Cardiac muscle cell (in vitro differentiated cells and primary cell): ENCODE measurements around the gene CHMP5. TPM values are rescaled to one million over a fixed set of nuclear protein-coding genes. Genes with fewer than 3 reads are reported as not detected.

ENCODE experiments used
- DNase-seq, 2 donors: peaks; one replicate each; pipeline versions ENCODE4 v3.0.0 to v3.0.0-alpha.2; 2010 to 2017; ENCODE audit warnings: low read depth in 1 of 2, low spot score in 1 of 2
- H3K27ac ChIP-seq: fragments of 200-600 bp; sonication (generic); 2 replicates; pipeline ENCODE4 v1.5.1; 2016
- H3K27me3 ChIP-seq: fragments of 200-600 bp; sonication (generic); 2 replicates; pipeline ENCODE4 v1.6.0; 2016; ENCODE audit warnings: control low read depth
- H3K36me3 ChIP-seq: fragments of 200-600 bp; sonication (generic); 2 replicates; pipeline ENCODE4 v1.5.1; 2016; ENCODE audit warnings: control low read depth
- H3K4me1 ChIP-seq: fragments of 200-600 bp; sonication (generic); 2 replicates; pipeline ENCODE4 v1.8.1; 2017; ENCODE audit warnings: low read depth, mild to moderate bottlenecking, mixed run types
- H3K4me3 ChIP-seq: fragments of 200-600 bp; sonication (generic); 2 replicates; pipeline ENCODE4 v1.5.1; 2016; ENCODE audit warnings: mild to moderate bottlenecking
- H3K9me3 ChIP-seq: fragments of 200-600 bp; sonication (generic); 2 replicates; pipeline ENCODE4 v1.5.1; 2017; ENCODE audit warnings: low read depth, mild to moderate bottlenecking, control low read depth
- polyA plus RNA-seq: library from polyadenylated mRNA; unstranded; fragments of >200 nt; fragmentation: Nextera tagmentation; extraction: Ambion mirVana; gene quantifications from 2 replicates; pipeline ENCODE4 v1.2.1, GENCODE V29; 2016
- total RNA-seq: library from RNA; depleted of rRNA; stranded (reverse); fragments of >200 nt; gene quantifications from 2 replicates; pipeline ENCODE4 v1.2.3, GENCODE V29; 2016
- TF ChIP-seq, protein P1 (sequence below): IDR thresholded peaks from 2 replicates; pipeline ENCODE4 v1.5.1; 2012; ENCODE audit warnings: low read depth, mild to moderate bottlenecking, low read length

The CHMP5 gene
- total and polyA plus RNA-seq, 2 experiments from 2014 or later, result 75.5 to 99.5 TPM

DNA sequence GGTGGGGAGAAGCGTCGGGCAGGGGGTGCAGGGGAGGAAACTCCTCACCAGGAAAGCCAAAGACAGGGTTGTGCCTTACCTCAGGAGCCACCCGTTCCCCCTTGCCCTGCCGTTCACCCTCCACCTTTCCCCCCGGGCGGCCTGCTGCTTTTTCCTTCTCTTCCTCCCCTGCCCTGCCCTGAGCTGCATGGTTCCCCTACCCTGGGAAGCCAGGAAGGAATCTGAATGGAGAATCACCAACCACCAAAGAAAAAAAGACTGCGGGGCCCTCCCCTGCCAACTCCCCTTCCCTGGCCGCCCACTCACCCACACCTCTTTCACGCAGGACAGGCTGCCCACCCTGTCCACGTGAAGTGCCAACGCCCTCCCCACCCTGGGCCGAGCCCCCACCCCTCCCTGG is 24.6 kb downstream of the CHMP5 start:
- H3K4me1 ChIP-seq, result peaks cover 4% of the 10 kb centered on the region
- H3K27me3 ChIP-seq, result no peaks in the 10 kb centered on the region
- no peaks in the 10 kb centered on the region for H3K9me3 ChIP-seq
- TF ChIP-seq, protein P1, sequence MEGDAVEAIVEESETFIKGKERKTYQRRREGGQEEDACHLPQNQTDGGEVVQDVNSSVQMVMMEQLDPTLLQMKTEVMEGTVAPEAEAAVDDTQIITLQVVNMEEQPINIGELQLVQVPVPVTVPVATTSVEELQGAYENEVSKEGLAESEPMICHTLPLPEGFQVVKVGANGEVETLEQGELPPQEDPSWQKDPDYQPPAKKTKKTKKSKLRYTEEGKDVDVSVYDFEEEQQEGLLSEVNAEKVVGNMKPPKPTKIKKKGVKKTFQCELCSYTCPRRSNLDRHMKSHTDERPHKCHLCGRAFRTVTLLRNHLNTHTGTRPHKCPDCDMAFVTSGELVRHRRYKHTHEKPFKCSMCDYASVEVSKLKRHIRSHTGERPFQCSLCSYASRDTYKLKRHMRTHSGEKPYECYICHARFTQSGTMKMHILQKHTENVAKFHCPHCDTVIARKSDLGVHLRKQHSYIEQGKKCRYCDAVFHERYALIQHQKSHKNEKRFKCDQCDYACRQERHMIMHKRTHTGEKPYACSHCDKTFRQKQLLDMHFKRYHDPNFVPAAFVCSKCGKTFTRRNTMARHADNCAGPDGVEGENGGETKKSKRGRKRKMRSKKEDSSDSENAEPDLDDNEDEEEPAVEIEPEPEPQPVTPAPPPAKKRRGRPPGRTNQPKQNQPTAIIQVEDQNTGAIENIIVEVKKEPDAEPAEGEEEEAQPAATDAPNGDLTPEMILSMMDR, result no peak
- peak overlapping the region; percentile 96 for H3K27ac ChIP-seq
- DNase-seq, result peak in 1 of 2 donors; percentile 20
- H3K36me3 ChIP-seq, result no peaks in the 10 kb centered on the region
- H3K4me3 ChIP-seq, result peak overlapping the region; percentile 61

DNA sequence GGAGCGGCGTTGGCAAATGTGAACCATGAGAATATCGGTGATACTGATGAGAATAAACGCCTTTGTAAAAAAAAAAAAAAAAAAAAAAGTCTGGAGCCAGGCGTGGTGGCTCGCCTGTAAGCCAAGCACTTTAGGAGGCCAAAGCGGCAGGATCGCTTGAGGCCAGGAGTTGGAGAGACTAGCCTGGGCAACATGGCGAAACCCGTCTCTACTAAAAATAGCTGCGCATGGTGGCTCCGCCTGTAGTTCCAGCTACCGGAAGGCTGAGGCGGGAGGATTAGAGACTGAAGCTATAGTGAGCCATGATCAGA is 25.0 kb downstream of the CHMP5 start:
- TF ChIP-seq, protein P1, result no peak
- no peak for DNase-seq
- no peaks in the 10 kb centered on the region for H3K36me3 ChIP-seq

DNA sequence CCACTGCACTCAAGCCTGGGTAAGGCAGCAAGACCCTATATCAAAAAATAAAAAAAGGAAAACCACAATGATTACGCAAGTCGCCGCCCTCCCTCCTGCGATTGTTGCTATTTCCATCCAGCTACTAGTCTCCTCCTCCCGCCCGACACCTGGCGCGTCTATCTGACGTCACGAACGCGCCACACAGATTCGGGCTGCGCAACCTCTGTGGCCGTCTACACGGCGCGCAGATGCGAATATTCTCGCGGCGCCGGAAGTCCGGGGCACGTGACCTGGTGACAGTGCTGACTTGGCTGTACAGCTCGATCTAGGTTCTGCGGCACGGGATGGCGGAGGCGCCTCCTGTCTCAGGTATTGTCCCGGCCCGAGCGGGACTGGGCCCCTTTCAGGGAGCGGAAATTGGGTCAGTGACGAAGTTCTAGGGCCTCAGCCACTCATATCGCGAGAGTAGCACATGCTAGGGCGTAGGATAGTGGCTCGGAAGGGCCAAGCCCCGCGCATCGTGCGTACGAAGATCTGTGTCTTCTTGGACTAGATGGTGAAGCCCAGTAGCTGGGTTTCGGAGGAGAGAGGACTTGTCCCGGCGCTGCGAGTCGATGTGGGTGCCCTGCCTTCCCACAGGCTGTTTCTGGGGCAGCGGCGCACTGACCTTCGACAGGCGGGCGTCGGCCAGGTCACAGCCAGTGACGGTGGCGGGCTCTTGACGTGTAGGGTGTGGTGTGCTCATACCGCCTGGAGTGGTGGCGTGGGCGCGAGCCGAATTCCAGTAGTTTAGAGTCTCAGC is 25.6 kb downstream of the CHMP5 start, which contains the start of gene NFX1:
TSS of gene NFX1 (plus strand) at position 270 of the 784 bp plus-strand sequence. CDS start at position 327, 57 bp downstream.
- peak; percentile 98 to 100 for DNase-seq
- Histone ChIP-seq H3K4me1 (peaks cover 4% of the 10 kb centered on the region), H3K36me3 (peaks cover 5% of the 10 kb centered on the region), H3K27ac (peak within 1 kb of the TSS; percentile 96), H3K9me3 (no peaks in the 10 kb centered on the region), H3K27me3 (no peaks in the 10 kb centered on the region), H3K4me3 (peak within 1 kb of the TSS; percentile 61)
- TF ChIP-seq, protein P1, result no peak

More for the DNA sequence above, 25.0 kb downstream of the CHMP5 start:
- Histone ChIP-seq H3K27ac (peak overlapping the region; percentile 96), H3K4me3 (peak overlapping the region; percentile 61), H3K9me3 (no peaks in the 10 kb centered on the region), H3K4me1 (peaks cover 4% of the 10 kb centered on the region), H3K27me3 (no peaks in the 10 kb centered on the region)

DNA sequence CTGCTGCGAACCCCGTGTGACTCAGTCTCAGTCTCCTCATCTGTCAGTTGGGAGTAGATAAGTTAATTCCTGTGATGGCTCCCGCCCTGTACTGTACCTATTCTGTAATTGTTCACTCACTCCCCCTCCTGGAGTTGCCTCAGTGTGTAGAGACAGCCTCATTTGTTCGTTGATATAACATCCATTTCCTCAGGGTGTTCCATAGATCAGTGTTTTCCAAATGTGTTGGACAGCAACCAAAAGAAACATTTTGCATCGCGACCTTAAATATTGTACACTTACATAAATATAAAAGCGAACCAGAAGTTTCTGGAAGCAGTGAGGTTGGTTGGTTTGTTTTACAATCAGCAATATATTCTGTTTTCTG is 26.2 kb downstream of the CHMP5 start:
- Histone ChIP-seq H3K9me3 (no peaks in the 10 kb centered on the region), H3K4me3 (peak overlapping the region; percentile 61), H3K4me1 (peaks cover 4% of the 10 kb centered on the region), H3K27me3 (no peaks in the 10 kb centered on the region), H3K36me3 (peaks cover 10% of the 10 kb centered on the region), H3K27ac (peak overlapping the region; percentile 96)
- TF ChIP-seq, protein P1, result no peak
- no peak for DNase-seq

DNA sequence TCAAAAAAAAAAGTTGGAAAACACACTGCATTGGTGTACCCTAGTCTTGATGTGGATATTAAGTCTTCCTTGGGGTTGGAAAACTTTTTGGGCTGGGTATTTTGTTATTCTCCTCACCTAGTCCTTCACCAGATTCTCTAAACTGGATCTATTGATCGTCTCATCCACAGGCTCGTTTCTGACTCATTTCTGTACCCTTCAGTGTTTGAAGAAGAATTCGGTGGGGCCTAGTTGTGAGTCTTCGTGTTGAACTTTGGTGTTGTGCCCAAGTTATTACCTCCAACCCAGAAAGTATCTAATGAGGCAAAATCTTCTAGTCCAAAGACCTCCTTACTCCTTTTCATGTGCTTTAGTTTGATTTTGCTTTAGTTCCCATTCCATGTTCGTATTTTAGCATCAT is 27.1 kb downstream of the CHMP5 start:
- no peak for DNase-seq
- Histone ChIP-seq H3K27ac (no peak overlapping the region), H3K36me3 (peaks cover 15% of the 10 kb centered on the region), H3K4me1 (peaks cover 4% of the 10 kb centered on the region), H3K27me3 (no peaks in the 10 kb centered on the region), H3K4me3 (no peak overlapping the region), H3K9me3 (no peaks in the 10 kb centered on the region)
- TF ChIP-seq, protein P1, result no peak
